GM12874 (cell line): ENCODE data around the gene CFAP90.

Source experiments
- CTCF ChIP-seq: IDR thresholded peaks from 2 replicates; pipeline ENCODE4 v1.5.1; 2011; ENCODE audit warnings: low read depth, mild to moderate bottlenecking, control low read depth, low read length, moderate library complexity; ENCODE audit not compliant: insufficient read depth

Gene CFAP90

GRCh38 chr5:7794823-7795222, 56.1 kb downstream of the CFAP90 start:
- TF ChIP-seq CTCF, result no peak

GRCh38 chr5:7794311-7794710, 56.6 kb downstream of the CFAP90 start:
- no peak for TF ChIP-seq CTCF

- TF ChIP-seq CTCF, result no peak
These were observed 57.0 kb downstream of the CFAP90 start for GRCh38 chr5:7793895-7794294.

- TF ChIP-seq CTCF, result no peak
These were observed 61.4 kb downstream of the CFAP90 start for GRCh38 chr5:7789567-7789966.

- TF ChIP-seq CTCF, result no peak
These were observed 63.2 kb downstream of the CFAP90 start for GRCh38 chr5:7787770-7788169.

- no peak for TF ChIP-seq CTCF
These were observed 66.1 kb downstream of the CFAP90 start for GRCh38 chr5:7784683-7785380.

GRCh38 chr5:7781899-7782298, 69.0 kb downstream of the CFAP90 start:
- TF ChIP-seq CTCF, result no peak
